ENCODE results near the gene CTDSPL.

CTDSPL gene

GRCh38 chr3:37890522-37890921 lies 28.8 kb downstream of the CTDSPL start:
- no peak for DNase-seq (ENCODE audit: low read depth, low spot score)

DNA sequence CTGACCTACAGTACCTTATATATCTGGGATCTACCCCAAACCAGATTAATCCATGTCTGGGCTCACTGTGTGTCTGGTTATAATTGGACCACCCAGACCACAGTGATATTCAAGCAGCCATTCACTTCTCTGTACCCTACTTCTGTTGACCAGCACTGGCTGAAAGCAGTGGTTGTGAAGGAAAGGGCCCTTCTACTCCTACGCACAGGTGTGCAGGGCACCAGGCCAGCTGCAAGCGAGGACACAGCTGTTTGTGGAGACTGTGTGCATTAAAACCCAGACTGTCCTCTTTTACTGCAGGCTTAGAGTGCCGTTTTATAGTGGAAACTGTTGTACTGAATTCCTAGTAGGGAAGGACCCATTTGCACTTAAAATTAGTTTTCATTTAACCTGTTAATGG lies 29.5 kb downstream of the CTDSPL start:
- no peak for DNase-seq (ENCODE audit: low read depth, low spot score)

DNA sequence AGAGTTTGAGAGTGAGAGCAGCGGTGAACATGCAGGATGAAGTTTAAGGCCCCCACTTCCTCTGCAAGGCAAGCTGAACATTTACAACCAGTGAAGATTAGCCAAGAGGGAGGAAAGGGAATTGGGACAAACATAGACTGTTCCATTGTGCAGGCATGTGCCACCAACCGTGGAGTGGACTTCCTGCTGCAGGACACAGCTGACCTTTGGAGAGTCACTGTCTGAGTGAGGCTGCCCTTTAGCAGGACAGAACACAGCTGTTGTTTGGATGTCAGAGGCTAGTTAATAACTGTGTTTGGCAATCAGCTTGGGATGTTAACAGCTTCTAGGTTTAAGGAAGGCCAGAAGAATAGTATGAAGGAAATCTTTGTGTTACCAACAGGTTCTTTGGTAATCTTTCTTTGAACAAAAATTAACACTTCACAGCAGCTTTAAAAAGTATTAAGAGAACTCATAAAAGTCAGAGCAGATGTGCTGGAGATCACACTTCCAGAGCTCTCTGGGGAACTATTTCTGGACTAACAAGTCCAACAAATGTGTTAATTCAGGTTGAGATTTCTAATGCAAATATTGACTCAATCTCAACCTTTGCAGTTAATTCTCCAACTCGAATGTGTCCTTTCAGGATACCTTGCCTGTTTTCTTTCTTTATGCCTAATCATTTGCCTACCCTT lies 31.4 kb downstream of the CTDSPL start:
- no peak for DNase-seq (ENCODE audit: low read depth, low spot score)

GRCh38 chr3:37896827-37897226 lies 35.1 kb downstream of the CTDSPL start:
- no peak for DNase-seq (ENCODE audit: low read depth, low spot score)

GRCh38 chr3:37897763-37898162 lies 36.1 kb downstream of the CTDSPL start:
- DNase-seq (ENCODE audit: low read depth, low spot score): no peak

- no peak for DNase-seq (ENCODE audit: low read depth, low spot score)
These were observed 36.7 kb downstream of the CTDSPL start for GRCh38 chr3:37898424-37898823.

DNA sequence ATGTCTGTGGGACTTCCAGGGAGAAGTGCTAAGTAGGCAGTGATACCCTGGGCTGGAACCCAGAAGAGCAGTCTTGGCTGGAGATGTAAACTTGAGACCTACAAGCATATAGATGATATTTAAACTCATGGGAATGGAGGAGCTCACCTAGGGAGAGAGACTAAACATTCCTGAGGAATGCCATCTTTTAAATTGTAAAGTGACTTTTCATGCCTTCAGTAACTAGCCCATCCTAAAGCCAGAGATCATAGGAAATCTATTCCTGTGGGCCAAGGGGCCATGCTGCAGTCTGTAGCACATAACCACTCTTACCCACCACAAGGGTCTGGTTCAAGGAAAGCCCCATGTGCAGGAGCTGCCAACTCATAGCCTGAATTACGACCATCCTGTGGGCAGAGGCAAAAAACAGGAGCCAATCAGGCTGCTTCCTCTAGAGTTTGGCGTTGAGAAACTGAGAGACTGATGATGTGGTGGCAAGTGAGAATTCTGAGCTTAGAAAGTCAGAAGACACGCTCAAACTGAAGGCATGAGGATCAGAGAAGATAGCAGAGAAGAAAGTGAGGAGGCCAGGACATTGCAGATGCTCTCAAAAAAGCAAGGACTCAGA lies 37.5 kb downstream of the CTDSPL start:
- no peak for DNase-seq (ENCODE audit: low read depth, low spot score)

- no peak for DNase-seq (ENCODE audit: low read depth, low spot score)
These were observed 38.1 kb downstream of the CTDSPL start for GRCh38 chr3:37899711-37900306.

GRCh38 chr3:37901721-37902120 lies 40.0 kb downstream of the CTDSPL start:
- DNase-seq (ENCODE audit: low read depth, low spot score): no peak

DNA sequence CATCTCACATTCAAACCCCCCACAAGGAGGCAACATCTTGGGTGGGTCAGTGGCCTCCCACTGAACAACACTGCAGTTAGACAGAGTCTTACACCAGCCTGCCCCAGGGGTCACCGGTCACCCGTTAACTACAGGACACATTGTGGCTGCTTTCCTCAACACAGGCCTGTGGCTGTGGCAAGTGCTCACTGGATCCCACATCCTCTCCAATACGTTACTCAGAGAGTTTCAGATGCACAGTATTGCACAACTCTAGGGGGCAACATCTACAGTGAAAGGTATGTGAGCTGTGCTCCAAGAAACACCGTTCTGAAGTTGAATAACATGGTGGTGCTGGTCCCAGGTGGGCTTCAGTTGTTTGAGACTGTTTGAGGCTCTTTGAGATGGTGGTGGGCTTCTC lies 41.0 kb downstream of the CTDSPL start:
- DNase-seq (ENCODE audit: low read depth, low spot score): no peak

DNA sequence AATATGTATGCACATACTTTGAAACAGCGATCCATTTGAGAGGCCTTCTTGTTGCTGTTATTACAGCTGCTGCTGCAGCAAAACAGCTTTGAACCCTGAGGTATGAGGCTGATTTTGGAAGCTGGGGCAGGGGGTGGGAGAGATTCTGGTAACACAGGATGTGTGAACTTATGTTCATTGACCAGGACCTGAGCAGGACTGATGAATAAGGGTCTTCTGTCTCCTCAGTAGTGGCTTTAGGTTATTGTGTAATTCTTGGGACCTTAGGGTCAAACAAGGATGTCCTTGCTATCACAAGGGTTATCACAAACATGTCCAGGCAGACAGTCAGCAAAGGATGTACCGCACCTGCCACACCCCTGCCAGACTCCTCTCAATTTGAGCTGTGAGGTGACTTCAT lies 41.6 kb downstream of the CTDSPL start:
- no peak for DNase-seq (ENCODE audit: low read depth, low spot score)

GRCh38 chr3:37903734-37904133 lies 42.1 kb downstream of the CTDSPL start:
- DNase-seq (ENCODE audit: low read depth, low spot score): no peak

- DNase-seq (ENCODE audit: low read depth, low spot score): no peak
These were observed 42.9 kb downstream of the CTDSPL start for GRCh38 chr3:37904601-37905000.

- DNase-seq (ENCODE audit: low read depth, low spot score): no peak
These were observed 43.7 kb downstream of the CTDSPL start for GRCh38 chr3:37905346-37905745.

DNA sequence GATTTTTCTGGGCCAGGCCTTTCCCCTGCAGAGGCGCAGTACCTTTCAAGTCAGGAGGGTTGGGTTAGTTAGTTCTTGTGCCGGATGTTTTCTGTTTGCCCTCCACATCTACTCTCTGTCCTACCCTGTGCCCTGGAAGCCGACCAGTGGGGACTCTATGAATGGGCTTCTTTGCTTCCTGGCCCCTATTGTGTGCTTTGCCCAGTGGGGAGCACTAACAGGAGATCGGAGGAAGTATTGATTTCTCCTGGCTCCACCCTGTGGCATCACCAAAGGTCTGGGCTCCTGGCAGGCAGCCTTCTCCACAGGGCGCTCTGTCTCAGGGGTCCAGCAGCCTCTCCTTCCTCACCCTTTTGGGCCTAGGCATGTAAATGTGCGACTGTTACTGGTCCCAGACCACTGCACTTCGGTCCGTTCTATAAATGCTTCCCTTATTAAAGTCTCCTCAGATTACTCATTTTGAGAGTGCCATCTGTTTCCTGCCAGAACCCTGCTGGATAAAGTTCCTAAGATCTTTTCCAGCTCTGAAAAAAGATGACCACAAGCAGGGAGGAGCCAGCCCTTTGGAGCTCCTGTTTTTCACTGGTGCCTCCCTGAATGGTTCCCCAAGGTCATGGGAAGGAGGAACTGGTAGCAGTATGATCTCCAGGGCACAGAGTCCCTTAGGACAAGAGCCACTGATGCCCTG lies 44.5 kb downstream of the CTDSPL start:
- no peak for DNase-seq (ENCODE audit: low read depth, low spot score)

- DNase-seq (ENCODE audit: low read depth, low spot score): no peak
These were observed 45.1 kb downstream of the CTDSPL start for GRCh38 chr3:37906734-37907282.

DNA sequence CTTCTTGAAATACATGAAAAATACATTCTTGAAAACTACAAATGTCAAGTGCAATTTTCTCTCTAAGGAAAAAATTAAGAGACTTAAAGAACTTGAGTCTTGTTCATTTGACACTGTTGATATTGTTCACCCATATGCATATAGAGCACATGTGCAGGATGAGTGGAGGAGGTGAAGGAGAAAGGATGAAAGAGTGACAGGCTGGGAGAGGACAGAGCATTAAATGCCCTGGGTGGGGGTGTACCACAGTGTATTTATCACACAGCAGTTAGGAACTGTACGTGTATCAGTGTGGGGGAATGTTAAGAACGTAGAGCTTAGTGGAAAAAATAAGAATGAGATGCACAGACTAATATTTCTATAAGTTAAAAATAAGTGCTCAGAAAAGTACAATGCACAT lies 45.7 kb downstream of the CTDSPL start:
- DNase-seq (ENCODE audit: low read depth, low spot score): no peak

DNA sequence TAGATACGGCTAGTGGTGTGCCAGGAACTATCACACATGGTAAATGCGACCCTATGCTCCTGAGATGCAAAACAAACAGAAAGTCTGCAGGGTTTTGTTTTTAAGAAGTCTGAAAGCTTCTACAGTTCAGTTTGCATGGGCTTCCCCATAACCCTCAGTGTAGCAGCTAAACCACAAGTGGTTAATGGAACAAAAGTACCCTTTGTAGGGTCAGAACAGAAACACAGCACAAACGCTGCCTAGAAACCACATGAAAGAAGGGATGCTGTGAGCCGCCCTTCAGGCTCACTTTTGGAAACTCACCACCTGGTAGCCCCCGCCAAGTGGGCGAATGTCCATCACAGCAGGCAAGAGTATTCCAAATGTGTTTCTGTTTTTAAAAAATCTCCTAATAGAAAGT lies 46.2 kb downstream of the CTDSPL start:
- DNase-seq (ENCODE audit: low read depth, low spot score): no peak

DNA sequence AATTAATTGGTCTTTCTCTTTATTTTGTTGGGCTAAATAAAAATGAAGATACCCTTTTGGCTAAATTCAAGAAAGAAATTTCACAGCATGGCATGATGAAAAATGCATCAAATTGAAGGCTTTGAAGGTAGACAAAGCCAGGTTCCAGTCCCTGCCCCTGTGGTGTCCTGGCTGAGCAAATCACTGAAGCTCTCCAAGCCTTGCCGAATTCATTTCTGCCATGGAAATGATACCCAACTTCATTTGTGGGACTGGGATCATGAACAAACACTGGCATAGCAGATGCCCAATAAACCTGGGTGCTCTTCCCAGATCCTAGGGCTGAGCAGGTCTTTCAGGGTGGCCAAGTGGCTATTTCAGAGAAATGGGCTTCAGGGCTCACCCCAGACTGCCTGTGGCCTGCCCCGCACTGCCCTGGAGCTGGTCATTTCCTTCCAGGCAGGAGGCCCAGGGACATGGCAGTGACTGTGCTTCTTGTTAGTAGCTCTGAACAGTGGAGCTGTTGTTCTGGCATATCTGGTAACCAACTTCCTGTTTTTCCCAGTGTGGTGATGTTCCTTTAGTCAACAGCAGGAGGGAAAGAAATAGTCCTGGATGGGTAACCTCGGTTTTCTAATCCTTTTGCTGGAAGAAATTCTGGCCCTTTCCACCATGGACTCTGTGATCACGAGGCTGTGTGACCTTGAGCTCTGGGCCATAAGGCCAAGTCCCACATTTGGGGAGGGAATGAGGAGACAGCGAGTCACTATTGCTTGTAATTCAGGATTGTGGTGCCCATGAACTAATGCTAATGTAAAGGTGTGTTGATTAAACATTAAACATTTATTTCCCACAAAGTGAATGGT lies 47.6 kb downstream of the CTDSPL start:
- DNase-seq (ENCODE audit: low read depth, low spot score): no peak

DNA sequence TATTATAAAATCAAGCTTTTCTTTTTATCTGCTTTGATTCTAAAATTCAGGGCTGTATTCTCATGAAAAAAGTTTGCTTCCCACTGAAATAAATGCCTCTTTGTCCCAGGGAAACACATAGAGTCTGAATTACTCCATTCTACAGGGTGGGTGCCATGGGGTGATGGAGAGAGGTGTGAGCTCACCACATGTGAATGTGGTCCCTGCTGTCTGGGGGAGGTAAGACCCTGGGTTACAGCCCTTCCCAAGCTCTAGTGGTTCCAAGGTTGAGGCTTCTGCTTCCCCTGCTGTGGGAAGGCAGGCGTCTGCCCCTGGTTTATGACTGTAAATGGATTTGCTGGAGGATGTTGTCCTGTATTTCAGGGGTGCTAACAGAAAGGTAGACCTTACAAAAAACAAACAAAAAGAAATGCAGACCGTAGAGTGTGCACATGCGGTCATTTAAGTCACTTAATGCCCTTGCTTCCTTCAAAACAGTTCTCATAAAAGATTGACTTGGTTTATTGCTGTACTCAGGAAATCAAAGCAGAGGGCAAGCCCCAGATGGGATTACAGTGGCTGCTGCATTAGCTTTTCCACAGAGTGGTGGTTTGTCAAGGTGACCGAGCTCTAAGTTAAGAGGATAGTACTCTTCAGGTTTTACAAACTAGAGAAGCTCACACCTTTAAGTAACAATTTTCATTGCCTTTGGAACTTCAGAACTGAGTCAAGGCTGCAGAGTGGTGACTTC lies 49.2 kb downstream of the CTDSPL start:
- DNase-seq (ENCODE audit: low read depth, low spot score): peak; percentile 44
